Measurements from ENCODE around the gene BCAS3.

The BCAS3 gene

GRCh38 chr17:61380217-61380835 lies 702.7 kb downstream of the BCAS3 start:
- TF ChIP-seq EGR1 (IDR thresholded peaks at IDR 0.05): no peak
- no peak for TF ChIP-seq RAD21 (IDR thresholded peaks at IDR 0.05; ENCODE audit: low read depth)
- no peak for TF ChIP-seq TEAD4 (IDR thresholded peaks at IDR 0.05)
- TF ChIP-seq USF1 (IDR thresholded peaks at IDR 0.05): no peak
- no peak for TF ChIP-seq TCF12 (IDR thresholded peaks at IDR 0.05; ENCODE audit: low read depth)
- TF ChIP-seq MAX (IDR thresholded peaks at IDR 0.05): no peak
- TF ChIP-seq EP300 (IDR thresholded peaks at IDR 0.05; ENCODE audit: borderline replicate concordance): no peak
- no peak for TF ChIP-seq FOXM1 (IDR thresholded peaks at IDR 0.05; ENCODE audit: borderline replicate concordance, low read depth)
- TF ChIP-seq REST (IDR thresholded peaks at IDR 0.05; ENCODE audit: low read depth): no peak
- TF ChIP-seq ZBTB7A (IDR thresholded peaks at IDR 0.05; ENCODE audit: low read depth): no peak

GRCh38 chr17:61380836-61381525 lies 703.3 kb downstream of the BCAS3 start:
- TF ChIP-seq REST (IDR thresholded peaks at IDR 0.05; ENCODE audit: low read depth) (no peak), TEAD4 (IDR thresholded peaks at IDR 0.05) (no peak), FOXM1 (IDR thresholded peaks at IDR 0.05; ENCODE audit: borderline replicate concordance, low read depth) (no peak), RAD21 (IDR thresholded peaks at IDR 0.05; ENCODE audit: low read depth) (no peak), TAF1 (IDR thresholded peaks at IDR 0.05; ENCODE audit: low read depth) (no peak), USF1 (IDR thresholded peaks at IDR 0.05) (no peak), TCF12 (IDR thresholded peaks at IDR 0.05; ENCODE audit: low read depth) (no peak), CEBPB (IDR thresholded peaks at IDR 0.05) (no peak), EGR1 (IDR thresholded peaks at IDR 0.05) (no peak), MAX (IDR thresholded peaks at IDR 0.05) (no peak), CREB1 (IDR thresholded peaks at IDR 0.05; ENCODE audit: low read depth) (no peak)

GRCh38 chr17:61381537-61381936 lies 703.9 kb downstream of the BCAS3 start:
- TF ChIP-seq CREB1 (IDR thresholded peaks at IDR 0.05; ENCODE audit: low read depth) (no peak), NFIC (IDR thresholded peaks at IDR 0.05) (no peak), USF1 (IDR thresholded peaks at IDR 0.05) (no peak), YY1 (IDR thresholded peaks at IDR 0.05; ENCODE audit: low read depth) (no peak), REST (IDR thresholded peaks at IDR 0.05; ENCODE audit: low read depth) (no peak), TEAD4 (IDR thresholded peaks at IDR 0.05) (no peak), CEBPB (IDR thresholded peaks at IDR 0.05) (no peak), TAF1 (IDR thresholded peaks at IDR 0.05; ENCODE audit: low read depth) (no peak)

Data from Ishikawa (cell line).